ENCODE measurements around the gene NHEJ1. TPM values are rescaled to one million over a fixed set of nuclear protein-coding genes. Genes with fewer than 3 reads are reported as not detected.
"Not testable (repeated sequence)": the region's sequence is repeated elsewhere in the genome, so short reads cannot be mapped to it uniquely, and the experiment has no call there.

NHEJ1 gene
- 10 to 100 TPM in 1 of 3 donors, 1 to 10 TPM in 2; 8.8 to 12.8 (median 9.4) TPM for polyA plus RNA-seq

GRCh38 chr2:219160186-219161017 lies at the start of gene NHEJ1:
Gene NHEJ1 (minus strand): TSS chr2:219160815. CDS start chr2:219158362, 2,453 bp downstream.
- 1% methylated on average over 63 to 70 of the region's 70 CpGs for WGBS, 3 donors
- H3K27ac ChIP-seq (ENCODE audit: low read depth, low read length): no peak within 1 kb of the TSS

GRCh38 chr2:219209236-219210195 lies 48.9 kb upstream of the NHEJ1 start:
- H3K27ac ChIP-seq (ENCODE audit: low read depth, low read length): no peak overlapping the region
- WGBS, 3 donors: 58 to 85% (median 60%) methylated on average over 18 of the region's 18 CpGs

GRCh38 chr2:219207884-219208740 lies 47.5 kb upstream of the NHEJ1 start:
- WGBS, 3 donors: 61 to 70% (median 62%) methylated on average over 17 of the region's 17 CpGs
- H3K27ac ChIP-seq (ENCODE audit: low read depth, low read length): no peak overlapping the region

GRCh38 chr2:219207134-219207883 lies 46.7 kb upstream of the NHEJ1 start:
- no peak overlapping the region for H3K27ac ChIP-seq (ENCODE audit: low read depth, low read length)
- WGBS, 3 donors: 15 to 18% (median 16%) methylated on average over 22 of the region's 22 CpGs

GRCh38 chr2:219206328-219207133 lies 45.9 kb upstream of the NHEJ1 start, which contains the start of gene ZFAND2B:
Gene ZFAND2B (plus strand): TSS chr2:219206782. CDS start chr2:219206988, 206 bp downstream.
- H3K27ac ChIP-seq (ENCODE audit: low read depth, low read length): peak within 1 kb of the TSS; percentile 10
- WGBS, 3 donors: 0 to 1% (median 0%) methylated on average over 64 to 76 of the region's 76 CpGs

GRCh38 chr2:219205981-219206327 lies 45.3 kb upstream of the NHEJ1 start:
- WGBS, 3 donors: 9 to 21% (median 16%) methylated on average over 7 of the region's 7 CpGs
- peak overlapping the region; percentile 10 for H3K27ac ChIP-seq (ENCODE audit: low read depth, low read length)

- WGBS, 3 donors: 81 to 91% (median 87%) methylated on average over 5 of the region's 5 CpGs
- no peak overlapping the region for H3K27ac ChIP-seq (ENCODE audit: low read depth, low read length)
Observed at GRCh38 chr2:219205165-219205538, 44.5 kb upstream of the NHEJ1 start.

- 88 to 93% (median 92%) methylated on average over 7 of the region's 7 CpGs for WGBS, 3 donors
- no peak overlapping the region for H3K27ac ChIP-seq (ENCODE audit: low read depth, low read length)
Observed at GRCh38 chr2:219204425-219205164, 44.0 kb upstream of the NHEJ1 start.

GRCh38 chr2:219201331-219201730 lies 40.7 kb upstream of the NHEJ1 start:
- 76 to 93% (median 90%) methylated on average over 12 to 21 of the region's 21 CpGs for WGBS, 3 donors

GRCh38 chr2:219200502-219201326 lies 40.1 kb upstream of the NHEJ1 start:
- WGBS, 3 donors: 70 to 82% (median 76%) methylated on average over 24 to 25 of the region's 26 CpGs
- not testable (repeated sequence) for H3K27ac ChIP-seq (ENCODE audit: low read depth, low read length)

More at GRCh38 chr2:219201331-219201730, 40.7 kb upstream of the NHEJ1 start:
- H3K27ac ChIP-seq (ENCODE audit: low read depth, low read length): not testable (repeated sequence)

GRCh38 chr2:219199470-219200211 lies 39.0 kb upstream of the NHEJ1 start:
- 78 to 84% (median 81%) methylated on average over 12 of the region's 12 CpGs for WGBS, 3 donors
- H3K27ac ChIP-seq (ENCODE audit: low read depth, low read length): no peak overlapping the region

GRCh38 chr2:219198974-219199373 lies 38.4 kb upstream of the NHEJ1 start:
- WGBS, 3 donors: 74 to 81% (median 77%) methylated on average over 5 of the region's 5 CpGs
- H3K27ac ChIP-seq (ENCODE audit: low read depth, low read length): no peak overlapping the region

GRCh38 chr2:219197388-219197787 lies 36.8 kb upstream of the NHEJ1 start:
- WGBS, 3 donors: 86 to 95% (median 94%) methylated on average over 1 of the region's 1 CpG
- no peak overlapping the region for H3K27ac ChIP-seq (ENCODE audit: low read depth, low read length)

- 86 to 93% (median 90%) methylated on average over 7 of the region's 7 CpGs for WGBS, 3 donors
- no peak overlapping the region for H3K27ac ChIP-seq (ENCODE audit: low read depth, low read length)
Observed at GRCh38 chr2:219186754-219187456, 26.3 kb upstream of the NHEJ1 start.
